GM23248 (cell line): ENCODE results near the gene LHFPL2.

ENCODE experiments used
- EZH2 ChIP-seq: fragments of 200-600 bp; sonication (generic); IDR thresholded peaks from 2 replicates; pipeline ENCODE4 v1.6.1; 2018; ENCODE audit warnings: antibody characterized with exemption, mild to moderate bottlenecking; ENCODE audit not compliant: insufficient read depth, poor library complexity, severe bottlenecking
- EZH2phosphoT487 ChIP-seq: fragments of 200-600 bp; sonication (generic); IDR thresholded peaks from 2 replicates; pipeline ENCODE4 v1.6.1; 2018; ENCODE audit warnings: antibody characterized with exemption, moderate library complexity, mild to moderate bottlenecking, low read depth; ENCODE audit not compliant: insufficient read depth

DNA sequence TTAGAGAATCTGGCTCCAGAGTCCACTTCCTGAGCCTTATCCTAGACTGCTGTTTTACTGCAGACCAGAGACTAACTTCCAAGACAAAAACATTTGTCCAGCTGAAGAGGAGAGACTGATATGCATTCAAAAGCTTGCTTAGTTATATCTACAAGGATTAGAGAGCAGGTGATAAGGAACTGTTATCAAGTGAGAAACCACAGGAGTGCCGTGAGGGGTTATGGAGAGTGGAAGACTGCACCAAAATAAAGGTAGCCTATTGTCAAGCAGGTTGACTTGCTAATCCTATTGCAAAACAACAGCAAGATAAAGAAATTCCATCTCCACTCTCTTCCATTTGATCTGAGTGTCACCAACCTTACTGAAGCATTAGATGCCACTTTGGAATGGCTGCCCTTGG, 149.1 kb downstream of the LHFPL2 start:
- TF ChIP-seq EZH2 (no peak), EZH2phosphoT487 (no peak)
